NCI-H2171 treated with DMSO at 0.1 percent for 48 hours (cell line): Measurements from ENCODE around the gene CYCS.

Experiments used
- DNase-seq: peaks from one replicate; lab custom pipeline; 2025; lab: John Stamatoyannopoulos, UW

Gene CYCS

GRCh38 chr7:25125137-25125946 is at the start of gene CYCS:
Gene CYCS, minus strand, starts transcription at chr7:25125260. Its CDS starts 1,141 bp downstream, at chr7:25124119.
- peak; percentile 99 for DNase-seq

DNA sequence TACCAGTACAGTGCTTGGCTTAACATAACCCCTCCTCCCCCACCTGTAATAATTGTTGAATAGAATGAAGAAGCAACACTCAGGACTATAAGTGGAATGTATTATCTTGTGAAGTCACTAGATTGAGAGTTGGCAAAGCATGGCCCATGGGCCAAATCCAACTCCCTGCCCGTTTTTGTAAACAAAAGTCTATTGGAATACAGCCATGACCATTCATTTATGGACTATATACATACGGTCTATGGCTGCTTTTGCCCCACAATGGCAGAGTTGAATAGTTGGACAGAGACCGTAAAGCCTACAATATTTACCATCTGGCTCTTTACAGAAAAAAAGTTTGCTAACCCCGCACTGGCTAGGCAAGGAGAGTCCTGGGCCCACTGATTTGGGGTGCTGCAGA is 48.1 kb upstream of the CYCS start:
- DNase-seq, result no peak

- DNase-seq, result no peak
Observed at GRCh38 chr7:25171516-25171915, 46.5 kb upstream of the CYCS start.

GRCh38 chr7:25171071-25171470 is 46.0 kb upstream of the CYCS start:
- DNase-seq, result no peak

- no peak for DNase-seq
Observed at GRCh38 chr7:25169683-25170082, 44.6 kb upstream of the CYCS start.

DNA sequence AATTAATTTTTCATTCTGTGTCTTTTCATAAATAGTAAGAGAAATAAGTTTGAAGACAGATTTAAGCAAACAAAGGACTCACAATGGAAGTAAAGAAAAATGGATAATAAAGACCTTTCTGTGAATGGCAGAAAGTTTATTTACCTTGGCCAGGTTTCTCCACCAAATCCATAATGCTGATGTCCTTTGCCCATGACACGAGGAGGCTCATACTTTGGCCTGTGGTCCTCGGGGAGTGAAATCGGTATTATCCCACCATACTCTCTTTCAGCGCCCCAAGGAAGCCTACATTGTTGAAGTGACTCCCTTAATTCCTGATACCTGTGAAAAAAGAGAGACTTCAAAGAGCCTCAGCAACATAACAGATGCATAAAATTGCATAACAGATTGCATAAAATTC is 43.1 kb upstream of the CYCS start:
- no peak for DNase-seq

GRCh38 chr7:25167262-25167843 is 42.3 kb upstream of the CYCS start:
- DNase-seq, result no peak

DNA sequence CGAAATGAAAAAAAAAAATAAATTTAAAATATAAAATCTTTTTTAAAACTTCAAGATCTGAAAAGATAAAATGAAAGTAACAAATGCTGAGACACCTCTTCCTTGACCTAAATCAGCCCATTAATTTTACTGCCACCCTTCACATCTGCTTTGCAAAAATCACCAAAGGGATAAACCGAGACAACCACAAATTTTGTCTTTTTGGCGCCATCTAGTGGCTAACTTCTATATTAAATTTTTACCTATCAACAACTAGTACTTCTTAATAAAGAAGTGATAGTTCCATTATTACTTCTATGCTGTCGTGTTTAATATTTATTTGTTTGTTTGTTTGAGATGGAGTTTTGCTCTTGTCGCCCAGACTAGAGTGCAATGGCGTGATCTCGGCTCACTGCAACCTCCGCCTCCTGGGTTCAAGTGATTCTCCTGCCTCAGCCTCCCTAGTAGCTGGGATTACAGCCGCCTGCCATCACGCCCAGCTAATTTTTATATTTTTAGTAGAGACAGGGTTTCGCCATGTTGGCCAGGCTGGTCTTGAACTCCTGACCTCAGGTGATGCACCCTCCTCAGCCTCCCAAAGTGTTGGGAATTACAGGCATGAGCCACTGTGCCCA is 35.0 kb upstream of the CYCS start:
- DNase-seq, result peak; percentile 56

DNA sequence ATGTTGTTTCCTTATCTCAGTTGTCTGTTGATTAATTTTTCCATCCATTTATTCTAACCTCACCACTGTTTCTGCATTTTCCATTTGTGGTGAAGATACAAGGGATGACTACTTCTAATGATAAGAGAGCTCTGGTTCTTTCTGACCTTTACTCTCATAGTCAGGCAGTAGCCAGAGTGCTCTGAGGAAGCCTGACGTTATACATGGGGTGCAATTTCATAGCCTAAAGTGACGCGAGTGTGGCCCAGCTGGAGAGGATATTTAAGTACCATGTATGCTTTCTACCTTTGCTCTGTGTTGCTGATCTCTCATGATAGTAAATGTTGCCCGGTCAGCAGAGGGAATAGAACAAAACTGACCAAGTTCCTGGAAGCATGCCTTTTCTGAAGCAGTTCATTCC is 33.9 kb upstream of the CYCS start:
- no peak for DNase-seq

DNA sequence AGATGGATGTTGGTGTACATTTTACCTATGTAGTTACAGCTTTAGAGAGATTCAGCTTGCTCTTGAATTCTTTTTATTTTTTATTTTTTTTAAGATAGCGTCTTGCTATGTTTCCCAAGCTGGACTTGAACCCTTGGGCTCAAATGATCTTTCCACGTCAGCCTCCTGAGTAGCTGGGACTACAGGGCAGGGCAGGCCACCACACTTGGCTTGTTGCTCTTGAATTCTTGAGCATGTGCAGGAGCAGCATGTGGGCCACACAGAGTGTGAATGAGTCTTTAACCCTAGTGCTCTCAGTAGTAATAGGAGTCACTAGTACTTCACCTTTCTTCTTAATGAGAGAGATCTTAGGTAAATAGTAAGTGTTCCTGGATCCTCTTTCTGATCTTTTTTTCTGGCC is 26.7 kb upstream of the CYCS start:
- no peak for DNase-seq

DNA sequence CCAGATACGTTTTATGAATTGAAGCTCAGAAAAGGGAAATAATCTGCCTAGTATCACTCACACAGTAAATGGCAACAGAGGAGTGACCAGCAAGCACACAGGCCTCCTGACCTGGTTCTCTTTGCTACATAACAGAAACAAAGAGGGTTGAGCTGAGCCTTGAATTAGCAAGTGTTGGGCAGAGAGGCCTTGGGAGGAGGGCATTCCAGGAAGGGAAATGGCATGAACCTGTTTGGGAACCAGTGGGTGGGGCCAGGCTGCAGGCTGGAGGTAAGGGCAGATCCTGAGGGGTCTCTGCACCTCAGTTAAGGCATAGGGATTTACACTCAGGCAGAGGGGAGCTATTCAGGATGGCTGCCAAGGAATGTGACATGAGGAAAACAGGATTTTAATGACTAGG is 24.8 kb upstream of the CYCS start:
- DNase-seq, result no peak

GRCh38 chr7:25148772-25149575 is 23.9 kb upstream of the CYCS start:
- DNase-seq, result no peak

DNA sequence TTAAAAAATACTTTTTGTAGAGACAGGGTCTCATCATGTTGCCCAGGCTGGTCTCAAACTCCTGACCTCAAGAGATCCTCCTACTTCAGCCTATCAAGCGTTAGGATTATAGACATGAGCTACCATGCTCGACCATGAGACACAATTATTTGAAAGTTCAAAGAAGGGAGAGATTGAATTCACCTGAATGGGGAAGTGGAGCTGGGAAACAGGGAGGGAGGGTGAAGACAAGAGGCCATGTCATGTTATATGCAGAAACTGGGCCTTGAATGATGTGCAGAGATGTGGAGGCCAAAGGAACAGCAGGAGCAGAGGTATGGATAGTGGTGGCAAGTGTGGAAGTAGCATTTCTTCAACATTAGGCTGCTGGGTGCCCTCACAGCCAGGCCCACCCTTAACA is 18.7 kb upstream of the CYCS start:
- no peak for DNase-seq

- DNase-seq, result no peak
Observed at GRCh38 chr7:25139536-25139935, 14.5 kb upstream of the CYCS start.

- DNase-seq, result no peak
Observed at GRCh38 chr7:25134358-25135010, 9.4 kb upstream of the CYCS start.

- DNase-seq, result no peak
Observed at GRCh38 chr7:25132430-25132829, 7.4 kb upstream of the CYCS start.

DNA sequence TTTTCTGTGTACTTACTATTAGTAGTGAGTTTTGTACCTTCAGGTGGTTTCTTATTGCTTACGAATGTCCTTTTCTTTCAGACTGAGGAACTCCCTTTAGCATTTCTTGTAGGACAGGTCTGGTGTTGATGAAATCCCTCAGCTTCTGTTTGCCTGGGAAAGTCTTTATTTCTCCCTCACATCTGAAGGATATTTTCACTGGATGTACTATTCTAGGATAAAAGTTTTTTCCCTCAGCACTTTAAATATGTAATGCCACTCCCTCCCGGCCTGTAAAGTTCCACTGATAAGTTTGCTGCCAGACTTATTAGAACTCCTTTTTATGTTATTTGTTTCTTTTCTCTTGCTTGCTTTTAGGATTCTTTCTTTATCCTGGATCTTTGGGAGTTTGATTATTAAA is 1.7 kb upstream of the CYCS start:
- DNase-seq, result no peak

DNA sequence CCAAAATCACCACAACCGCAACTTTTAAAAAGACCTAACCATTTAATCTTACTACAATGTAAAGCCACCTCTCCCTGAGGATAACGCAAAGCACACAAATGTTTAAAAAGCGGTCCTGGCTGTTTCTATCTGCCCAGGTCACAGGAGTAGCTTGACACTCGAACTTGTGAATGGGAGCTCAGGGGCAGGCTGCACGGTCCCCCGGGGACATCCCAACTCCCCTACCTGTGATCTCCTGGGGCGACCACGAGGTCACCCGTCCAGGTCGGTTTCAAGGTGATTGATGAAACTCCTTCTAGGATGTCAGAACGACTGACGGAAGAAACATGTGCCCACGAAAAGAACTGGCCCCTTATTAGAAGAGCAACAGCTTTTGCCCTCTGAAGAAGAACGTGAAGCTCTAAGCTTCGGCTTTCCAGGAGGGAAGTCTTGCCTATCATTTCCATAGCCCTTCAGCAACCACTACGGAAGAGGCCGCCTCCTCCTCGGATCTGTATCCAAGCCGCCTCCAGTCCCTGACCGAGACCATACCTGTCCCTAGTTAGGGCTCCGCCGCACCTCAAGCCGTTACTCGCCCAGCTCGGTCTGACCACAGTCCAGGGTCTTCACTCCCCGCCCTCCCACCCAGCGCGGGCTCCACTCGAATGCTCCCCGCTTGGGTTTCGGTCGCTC is 459 bp downstream of the CYCS start:
- DNase-seq, result peak; percentile 30

DNA sequence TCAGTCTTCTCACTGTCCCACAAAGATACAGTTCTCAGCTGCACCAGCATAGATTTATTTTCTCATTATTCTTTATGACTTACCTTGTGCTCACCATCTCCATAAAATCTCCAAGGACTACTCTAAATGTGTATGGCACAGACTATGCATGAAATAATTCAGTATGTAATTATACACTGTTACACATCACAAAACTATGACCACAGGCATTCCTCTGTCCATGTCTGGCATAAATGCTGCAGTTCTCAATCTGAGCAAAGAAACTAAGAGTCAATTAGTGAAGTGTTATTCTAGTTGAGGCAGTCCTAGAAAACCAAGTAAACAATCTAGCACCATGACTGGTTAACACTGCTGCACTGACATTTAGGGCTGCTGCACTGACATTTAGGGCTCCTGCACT is 2.7 kb downstream of the CYCS start:
- DNase-seq, result no peak

- no peak for DNase-seq
Observed at GRCh38 chr7:25121599-25121998, 3.5 kb downstream of the CYCS start.

- DNase-seq, result no peak
Observed at GRCh38 chr7:25119102-25119501, 6.0 kb downstream of the CYCS start.
